Measurements from ENCODE around the gene FOSL1. TPM values are rescaled to one million over a fixed set of nuclear protein-coding genes. Genes with fewer than 3 reads are reported as not detected.

FOSL1 gene
- total RNA-seq, 1 donor from 2014 or later, result 37.9 TPM

DNA sequence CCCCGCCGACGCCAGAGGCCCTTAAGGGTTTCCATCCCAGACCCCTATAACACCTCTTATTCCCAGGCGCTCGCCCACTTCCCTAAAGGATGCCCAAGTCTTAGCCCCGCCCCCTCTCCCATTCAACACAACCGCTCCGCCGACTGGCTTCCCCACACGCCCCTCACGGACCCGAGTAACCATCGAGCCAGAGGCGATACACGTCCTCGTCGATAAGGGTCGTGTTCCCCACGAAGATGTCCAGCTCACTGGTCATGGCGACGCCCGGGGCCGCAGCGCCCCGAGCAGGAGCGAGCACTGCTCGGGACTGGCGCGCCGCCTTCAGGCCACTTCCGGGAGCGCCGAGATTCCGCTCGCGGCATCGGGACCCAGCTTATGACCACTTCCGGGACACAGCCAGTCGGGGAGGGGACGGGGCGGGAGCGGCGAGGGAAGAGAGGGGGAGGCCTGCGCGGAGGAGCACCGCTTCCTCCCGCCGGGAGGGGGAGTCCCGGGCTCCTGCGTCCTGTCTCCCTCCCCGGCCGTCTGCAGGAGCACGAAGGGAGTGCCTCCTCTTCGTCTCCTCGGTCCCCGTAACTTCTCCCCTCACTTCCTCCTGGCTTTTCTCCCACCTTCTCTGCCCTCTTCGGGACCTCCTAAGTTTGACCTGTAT is 11.9 kb downstream of the FOSL1 start, which contains the start of gene FIBP:
Gene FIBP (minus strand): TSS at position 309 of the 652 bp plus-strand sequence. CDS start 53 bp downstream, at position 256.
- Mint-ChIP-seq H3K9me3 (ENCODE audit: unreplicated experiment) (no peaks in the 10 kb centered on the region), H3K27ac (ENCODE audit: unreplicated experiment) (peak within 1 kb of the TSS; percentile 98), H3K4me1 (ENCODE audit: low read depth, unreplicated experiment) (peaks cover 30% of the 10 kb centered on the region), H3K4me3 (ENCODE audit: unreplicated experiment) (peak within 1 kb of the TSS; percentile 97), H3K27me3 (ENCODE audit: low read depth, unreplicated experiment) (no peaks in the 10 kb centered on the region), H3K36me3 (ENCODE audit: low read depth, unreplicated experiment) (peaks cover 14% of the 10 kb centered on the region)
- Histone ChIP-seq H3K79me2 (ENCODE audit: insufficient read depth, low read length) (peaks cover 58% of the 10 kb centered on the region), H3K4me1 (ENCODE audit: insufficient read depth, low read length) (peaks cover 59% of the 10 kb centered on the region), H3K4me3 (ENCODE audit: insufficient read depth, low read depth, low read length) (peak within 1 kb of the TSS; percentile 87), H3K36me3 (ENCODE audit: insufficient read depth, low read length) (peaks cover 15% of the 10 kb centered on the region), H3K27ac (ENCODE audit: low read depth, low read length) (peak within 1 kb of the TSS; percentile 85), H3K4me2 (ENCODE audit: low read length) (peak within 1 kb of the TSS; percentile 99), H3K9me3 (ENCODE audit: insufficient read depth, low read depth, low read length) (no peaks in the 10 kb centered on the region), H4K20me1 (ENCODE audit: insufficient read depth, low read length) (peaks cover 61% of the 10 kb centered on the region), H2AFZ (ENCODE audit: low read depth, low read length) (peak within 1 kb of the TSS; percentile 95), H3K9ac (ENCODE audit: low read length) (peak within 1 kb of the TSS; percentile 87), H3K27me3 (ENCODE audit: insufficient read depth, low read length) (no peaks in the 10 kb centered on the region)
- DNase-seq (ENCODE audit: low read depth) (peak; percentile 92), FAIRE-seq (no peak)
- TF ChIP-seq, protein P1, sequence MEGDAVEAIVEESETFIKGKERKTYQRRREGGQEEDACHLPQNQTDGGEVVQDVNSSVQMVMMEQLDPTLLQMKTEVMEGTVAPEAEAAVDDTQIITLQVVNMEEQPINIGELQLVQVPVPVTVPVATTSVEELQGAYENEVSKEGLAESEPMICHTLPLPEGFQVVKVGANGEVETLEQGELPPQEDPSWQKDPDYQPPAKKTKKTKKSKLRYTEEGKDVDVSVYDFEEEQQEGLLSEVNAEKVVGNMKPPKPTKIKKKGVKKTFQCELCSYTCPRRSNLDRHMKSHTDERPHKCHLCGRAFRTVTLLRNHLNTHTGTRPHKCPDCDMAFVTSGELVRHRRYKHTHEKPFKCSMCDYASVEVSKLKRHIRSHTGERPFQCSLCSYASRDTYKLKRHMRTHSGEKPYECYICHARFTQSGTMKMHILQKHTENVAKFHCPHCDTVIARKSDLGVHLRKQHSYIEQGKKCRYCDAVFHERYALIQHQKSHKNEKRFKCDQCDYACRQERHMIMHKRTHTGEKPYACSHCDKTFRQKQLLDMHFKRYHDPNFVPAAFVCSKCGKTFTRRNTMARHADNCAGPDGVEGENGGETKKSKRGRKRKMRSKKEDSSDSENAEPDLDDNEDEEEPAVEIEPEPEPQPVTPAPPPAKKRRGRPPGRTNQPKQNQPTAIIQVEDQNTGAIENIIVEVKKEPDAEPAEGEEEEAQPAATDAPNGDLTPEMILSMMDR (IDR thresholded peaks at IDR 0.05; ENCODE audit: insufficient read depth, low read depth, low read length), result peak; percentile 40
- no peak for TF ChIP-seq EZH2 (IDR thresholded peaks at IDR 0.05; ENCODE audit: insufficient read depth, low read length)

DNA sequence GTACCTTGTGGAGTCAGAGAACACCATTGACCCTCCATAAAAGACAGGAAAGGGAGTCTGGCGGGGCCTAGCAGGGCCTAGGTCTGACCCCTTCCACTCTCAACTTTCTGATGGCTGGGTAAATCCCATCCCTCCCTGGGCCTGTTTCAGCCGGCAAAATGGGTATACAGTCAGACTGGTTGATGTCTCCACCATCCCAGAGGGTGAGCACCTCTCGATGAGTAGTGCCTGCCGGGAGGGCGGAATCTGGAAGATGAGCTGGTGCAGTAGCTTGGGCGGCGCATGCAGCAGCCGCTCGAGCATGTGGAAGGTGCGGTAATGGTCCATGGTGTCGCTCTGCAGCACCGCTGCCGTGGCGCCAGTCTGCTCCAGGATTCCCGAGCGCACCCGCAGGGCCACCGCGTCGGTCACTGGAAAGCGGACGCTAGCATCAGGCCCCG is 12.4 kb downstream of the FOSL1 start:
- Mint-ChIP-seq H3K4me3 (ENCODE audit: unreplicated experiment) (peak overlapping the region; percentile 97), H3K27ac (ENCODE audit: unreplicated experiment) (peak overlapping the region; percentile 69), H3K27me3 (ENCODE audit: low read depth, unreplicated experiment) (no peaks in the 10 kb centered on the region), H3K9me3 (ENCODE audit: unreplicated experiment) (no peaks in the 10 kb centered on the region), H3K4me1 (ENCODE audit: low read depth, unreplicated experiment) (peaks cover 28% of the 10 kb centered on the region), H3K36me3 (ENCODE audit: low read depth, unreplicated experiment) (peaks cover 15% of the 10 kb centered on the region)
- Histone ChIP-seq H3K27me3 (ENCODE audit: insufficient read depth, low read length) (no peaks in the 10 kb centered on the region), H3K36me3 (ENCODE audit: insufficient read depth, low read length) (peaks cover 17% of the 10 kb centered on the region), H4K20me1 (ENCODE audit: insufficient read depth, low read length) (peaks cover 61% of the 10 kb centered on the region), H3K9me3 (ENCODE audit: insufficient read depth, low read depth, low read length) (no peaks in the 10 kb centered on the region), H3K27ac (ENCODE audit: low read depth, low read length) (peak overlapping the region; percentile 85), H3K4me1 (ENCODE audit: insufficient read depth, low read length) (peaks cover 55% of the 10 kb centered on the region), H3K4me3 (ENCODE audit: insufficient read depth, low read depth, low read length) (peak overlapping the region; percentile 87), H3K4me2 (ENCODE audit: low read length) (peak overlapping the region; percentile 99), H2AFZ (ENCODE audit: low read depth, low read length) (peak overlapping the region; percentile 95), H3K9ac (ENCODE audit: low read length) (peak overlapping the region; percentile 87), H3K79me2 (ENCODE audit: insufficient read depth, low read length) (peaks cover 52% of the 10 kb centered on the region)
- FAIRE-seq (no peak), DNase-seq (ENCODE audit: low read depth) (no peak)
- TF ChIP-seq, protein P1 (IDR thresholded peaks at IDR 0.05; ENCODE audit: insufficient read depth, low read depth, low read length), result no peak
- TF ChIP-seq EZH2 (IDR thresholded peaks at IDR 0.05; ENCODE audit: insufficient read depth, low read length), result no peak
